GM12878 (cell line): Measurements from ENCODE around the gene ALMS1. TPM values are rescaled to one million over a fixed set of nuclear protein-coding genes. Genes with fewer than 3 reads are reported as not detected.

Source experiments
- ATAC-seq: fragments of 200-7000 bp; cut with Tn5 transposase; 3 replicates; pipeline ENCODE4 v1.9.1; 2020; ENCODE audit warnings: mild to moderate bottlenecking, moderate library complexity
- BruUV-seq: library from RNA; stranded (reverse); fragments of 400-500 nt; replicated peaks from 2 replicates; lab custom pipeline; 2021; lab: Mats Ljungman, UMichigan
- CTCF ChIA-PET: fragments of 300-600 bp; sonication (Branson Sonifier 250); formaldehyde crosslinking; extraction: SDS; loops from one replicate; lab custom pipeline; 2021; ENCODE audit warnings: inconsistent platforms; lab: Yijun Ruan, JAX
- POLR2A ChIA-PET: fragments of 350-600 bp; formaldehyde crosslinking; extraction: SDS; loops from one replicate; lab custom pipeline; 2021; ENCODE audit warnings: inconsistent platforms; lab: Charles Lee
- RAD21 ChIA-PET: fragments of 300-600 bp; sonication (Branson Sonifier 250); formaldehyde crosslinking; loops from one replicate; lab custom pipeline; 2023; ENCODE audit warnings: antibody characterized with exemption; ENCODE audit not compliant: unreplicated experiment; lab: Charles Lee
- SMC1A ChIA-PET: fragments of 300-600 bp; sonication (Branson Sonifier 250); formaldehyde crosslinking; loops from one replicate; lab custom pipeline; 2023; ENCODE audit not compliant: unreplicated experiment, uncharacterized antibody; lab: Charles Lee
- DNase-seq: peaks from one replicate; pipeline ENCODE4 v3.0.0-alpha.2; 2011; ENCODE audit warnings: low read depth, low spot score
- FAIRE-seq: peaks from 3 replicates; lab custom pipeline; 2011; peaks lifted over from hg19 to GRCh38; lab: Jason Lieb, UNC
- H2AFZ ChIP-seq: 2 replicates; pipeline ENCODE4 v1.6.0; 2011; ENCODE audit warnings: low read depth, low read length, control low read depth; ENCODE audit not compliant: control insufficient read depth
- H3K27ac ChIP-seq: 2 replicates; pipeline ENCODE4 v1.5.1; 2011; ENCODE audit warnings: control low read depth; ENCODE audit not compliant: control insufficient read depth, insufficient read depth
- H3K27me3 ChIP-seq, 2 experiments: replicated peaks in 1 of 2; 2 replicates each; pipeline versions ENCODE4 v1.6.0 to v1.6.1; 2011; ENCODE audit warnings: low read length in 1 of 2; ENCODE audit not compliant: control insufficient read depth in 2 of 2, insufficient read depth in 2 of 2
- H3K36me3 ChIP-seq, 2 experiments: 2 replicates each; pipeline ENCODE4 v1.5.1; 2011; ENCODE audit warnings: low read length in 1 of 2; ENCODE audit not compliant: control insufficient read depth in 2 of 2, insufficient read depth in 2 of 2
- H3K4me1 ChIP-seq: 2 replicates; pipeline ENCODE4 v1.6.1; 2011; ENCODE audit warnings: mild to moderate bottlenecking, low read length, moderate library complexity, mixed read lengths; ENCODE audit not compliant: control insufficient read depth, insufficient read depth
- H3K4me2 ChIP-seq: 2 replicates; pipeline ENCODE4 v1.6.0; 2011; ENCODE audit warnings: control low read depth; ENCODE audit not compliant: control insufficient read depth, insufficient read depth
- H3K4me3 ChIP-seq: fragments of 200-600 bp; sonication (generic); 2 replicates; pipeline ENCODE4 v1.5.1; 2016
- H3K79me2 ChIP-seq: 2 replicates; pipeline ENCODE4 v1.6.0; 2011; ENCODE audit warnings: low read length; ENCODE audit not compliant: control insufficient read depth, insufficient read depth
- H3K9ac ChIP-seq: 2 replicates; pipeline ENCODE4 v1.8.0; 2011; ENCODE audit warnings: low read length, control low read depth, mixed read lengths; ENCODE audit not compliant: control insufficient read depth, insufficient read depth
- H3K9me3 ChIP-seq: replicated peaks from 3 replicates; pipeline ENCODE4 v1.5.1; 2011; ENCODE audit warnings: mild to moderate bottlenecking, low read length; ENCODE audit not compliant: control insufficient read depth, insufficient read depth
- H4K20me1 ChIP-seq: 2 replicates; pipeline ENCODE4 v1.6.0; 2011; ENCODE audit not compliant: control insufficient read depth, insufficient read depth
- BMI1 ChIP-seq: fragments of 450-650 bp; IDR thresholded peaks from 2 replicates; pipeline ENCODE4 v1.6.1; 2016; ENCODE audit warnings: mild to moderate bottlenecking, moderate library complexity, borderline replicate concordance
- HDGF ChIP-seq: fragments of 450-650 bp; IDR thresholded peaks from 2 replicates; pipeline ENCODE4 v1.6.1; 2016; ENCODE audit warnings: antibody characterized with exemption
- KDM1A ChIP-seq: fragments of 200-600 bp; sonication (generic); IDR thresholded peaks from 2 replicates; pipeline ENCODE4 v1.6.1; 2016; ENCODE audit warnings: borderline replicate concordance
- NFIC ChIP-seq: IDR thresholded peaks from 2 replicates; pipeline ENCODE4 v1.6.1; 2012; ENCODE audit warnings: low read depth, mild to moderate bottlenecking, inconsistent platforms, low read length, moderate library complexity
- RAD51 ChIP-seq: fragments of 450-650 bp; IDR thresholded peaks from 2 replicates; pipeline ENCODE4 v1.6.1; 2016; ENCODE audit warnings: moderate library complexity, mild to moderate bottlenecking, inconsistent platforms
- SUZ12 ChIP-seq: fragments of 200-600 bp; sonication (generic); IDR thresholded peaks from one replicate; pipeline ENCODE4 v1.6.1; 2018; ENCODE audit warnings: antibody characterized with exemption, mild to moderate bottlenecking; ENCODE audit not compliant: unreplicated experiment
- TBL1XR1 ChIP-seq: IDR thresholded peaks from 2 replicates; pipeline ENCODE4 v1.6.1; 2012; ENCODE audit warnings: low read depth, low read length, improper control_type of control experiment
- ZNF207 ChIP-seq: fragments of 450-650 bp; IDR thresholded peaks from 2 replicates; pipeline ENCODE4 v1.6.1; 2014; ENCODE audit warnings: antibody characterized with exemption, mild to moderate bottlenecking, borderline replicate concordance
- WGBS: methylation state at CpG from one replicate; pipeline ENCODE4 v1.1.6; 2016; ENCODE audit warnings: low lambda C conversion rate; ENCODE audit not compliant: insufficient replicate concordance, insufficient coverage; ENCODE audit errors: missing lambda C conversion rate; 5-methylcytosine and 5-hydroxymethylcytosine counted together
- in situ Hi-C: fragments of 300-500 bp; cut with MboI; formaldehyde crosslinking; loops from 9 replicates; pipeline ENCODE4 v1.14.3; 2018; ENCODE audit warnings: mixed read lengths
- intact Hi-C: fragments of 100-400 bp; cut with micrococcal nuclease; formaldehyde crosslinking; loops from one replicate; pipeline ENCODE4 v1.14.2; 2022; ENCODE audit not compliant: unreplicated experiment
- polyA plus RNA-seq, 11 experiments: library from polyadenylated mRNA; depleted of rRNA in 4 of 11; unstranded in 6 of 11; stranded (reverse) in 5 of 11; fragments of >200 nt; fragmentation: Nextera tagmentation in 4 of 11; fragmentation: Illumina TruSeq in 1 of 11; extraction: Ambion mirVana in 4 of 11; extraction: Trizol in 1 of 11; gene quantifications; 1 replicate in 1 of 11; 2 replicates in 10 of 11; pipeline versions ENCODE4 v1.2.1 to v1.2.3, GENCODE V29; 2011 to 2016; ENCODE audit warnings: inconsistent platforms in 2 of 11, missing spikeins in 2 of 11, low read depth in 1 of 11
- total RNA-seq, 4 experiments: library from RNA; depleted of rRNA in 3 of 4; stranded (reverse); fragments of >200 nt in 3 of 4; fragmentation: Illumina TruSeq in 1 of 4; extraction: Trizol in 1 of 4; gene quantifications; 2 replicates each; pipeline versions ENCODE4 v1.2.1 to v1.2.3, GENCODE V29; 2013 to 2021
- TF ChIP-seq, protein P1 (sequence below): IDR thresholded peaks from 2 replicates; pipeline ENCODE4 v1.6.1; 2012; ENCODE audit warnings: mild to moderate bottlenecking, low read depth, low read length
- TF ChIP-seq, protein P2 (sequence below): IDR thresholded peaks from 2 replicates; pipeline ENCODE4 v1.6.1; 2011; ENCODE audit warnings: mild to moderate bottlenecking, low read depth, low read length, moderate library complexity; ENCODE audit not compliant: insufficient replicate concordance

ALMS1 gene
- total and polyA plus RNA-seq, 10 of the 15 experiments (the other 5 are each of a cell fraction or from before 2014, with no cell fraction given) = 1.1 to 25.8 (median 10.6) TPM

DNA sequence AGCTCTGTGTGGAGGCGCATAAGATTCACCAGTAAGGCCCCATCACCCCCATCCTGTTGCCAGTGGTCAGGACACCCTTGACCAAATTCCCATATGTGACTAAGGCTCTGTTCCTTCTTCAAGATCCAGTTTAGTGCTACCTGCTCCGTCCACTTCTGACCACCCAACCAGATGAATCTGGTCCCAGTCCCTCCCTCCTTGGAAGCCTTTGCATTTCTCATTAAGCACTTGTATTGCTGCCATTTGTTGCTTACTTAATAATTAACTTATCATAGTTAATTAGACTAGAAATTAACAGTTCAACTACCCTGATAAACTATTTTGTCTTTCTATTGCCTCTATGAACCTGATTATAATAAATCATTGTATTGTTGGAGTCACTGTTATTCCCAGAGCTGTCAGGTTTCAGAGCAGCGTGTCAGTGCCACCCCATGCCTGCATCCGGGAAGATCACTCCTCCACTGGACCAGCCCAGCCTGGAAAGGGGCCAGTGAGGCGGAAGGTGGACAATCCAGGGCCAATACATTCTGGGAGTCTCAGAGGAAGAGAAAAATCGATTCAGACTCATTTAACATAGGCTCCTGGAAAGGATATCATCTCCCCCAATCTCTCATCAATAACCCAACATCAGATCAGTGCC, 266.1 kb downstream of the ALMS1 start:
- no TSS peak for BruUV-seq
- H3K79me2 ChIP-seq = no peaks in the 10 kb centered on the region
- no peaks in the 10 kb centered on the region for H3K27me3 ChIP-seq
- ATAC-seq (no peak), FAIRE-seq (no peak), DNase-seq (no peak)
- H3K9ac ChIP-seq = no peak overlapping the region
- WGBS = 32% methylated on average over 6 of the region's 6 CpGs
- in situ Hi-C loops (no loop called here), intact Hi-C loops (no loop called here)
- TF ChIP-seq, protein P1, sequence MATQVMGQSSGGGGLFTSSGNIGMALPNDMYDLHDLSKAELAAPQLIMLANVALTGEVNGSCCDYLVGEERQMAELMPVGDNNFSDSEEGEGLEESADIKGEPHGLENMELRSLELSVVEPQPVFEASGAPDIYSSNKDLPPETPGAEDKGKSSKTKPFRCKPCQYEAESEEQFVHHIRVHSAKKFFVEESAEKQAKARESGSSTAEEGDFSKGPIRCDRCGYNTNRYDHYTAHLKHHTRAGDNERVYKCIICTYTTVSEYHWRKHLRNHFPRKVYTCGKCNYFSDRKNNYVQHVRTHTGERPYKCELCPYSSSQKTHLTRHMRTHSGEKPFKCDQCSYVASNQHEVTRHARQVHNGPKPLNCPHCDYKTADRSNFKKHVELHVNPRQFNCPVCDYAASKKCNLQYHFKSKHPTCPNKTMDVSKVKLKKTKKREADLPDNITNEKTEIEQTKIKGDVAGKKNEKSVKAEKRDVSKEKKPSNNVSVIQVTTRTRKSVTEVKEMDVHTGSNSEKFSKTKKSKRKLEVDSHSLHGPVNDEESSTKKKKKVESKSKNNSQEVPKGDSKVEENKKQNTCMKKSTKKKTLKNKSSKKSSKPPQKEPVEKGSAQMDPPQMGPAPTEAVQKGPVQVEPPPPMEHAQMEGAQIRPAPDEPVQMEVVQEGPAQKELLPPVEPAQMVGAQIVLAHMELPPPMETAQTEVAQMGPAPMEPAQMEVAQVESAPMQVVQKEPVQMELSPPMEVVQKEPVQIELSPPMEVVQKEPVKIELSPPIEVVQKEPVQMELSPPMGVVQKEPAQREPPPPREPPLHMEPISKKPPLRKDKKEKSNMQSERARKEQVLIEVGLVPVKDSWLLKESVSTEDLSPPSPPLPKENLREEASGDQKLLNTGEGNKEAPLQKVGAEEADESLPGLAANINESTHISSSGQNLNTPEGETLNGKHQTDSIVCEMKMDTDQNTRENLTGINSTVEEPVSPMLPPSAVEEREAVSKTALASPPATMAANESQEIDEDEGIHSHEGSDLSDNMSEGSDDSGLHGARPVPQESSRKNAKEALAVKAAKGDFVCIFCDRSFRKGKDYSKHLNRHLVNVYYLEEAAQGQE = no peak
- SMC1A ChIA-PET = interaction anchor here (0.7 kb wide), 1 partner anchor 470 kb away, joined by 3 read pairs; no protein-coding TSS in a partner anchor
- POLR2A ChIA-PET = no interaction called here
- no peaks in the 10 kb centered on the region for H3K36me3 ChIP-seq
- peaks cover 6% of the 10 kb centered on the region for H3K4me1 ChIP-seq
- H3K4me3 ChIP-seq = no peak overlapping the region
- RAD21 ChIA-PET = no interaction called here
- no peaks in the 10 kb centered on the region for H4K20me1 ChIP-seq
- no peak overlapping the region for H3K27ac ChIP-seq
- H3K9me3 ChIP-seq = no peaks in the 10 kb centered on the region; the same call in 2 of the 3 replicates
- peak overlapping the region; percentile 26; the same call in 1 of the 2 replicates for H3K4me2 ChIP-seq
- CTCF ChIA-PET = interaction anchor here (1.0 kb wide), 1 partner anchor 28 kb away, joined by 5 read pairs; no protein-coding TSS in a partner anchor
- H2AFZ ChIP-seq = no peak overlapping the region

DNA sequence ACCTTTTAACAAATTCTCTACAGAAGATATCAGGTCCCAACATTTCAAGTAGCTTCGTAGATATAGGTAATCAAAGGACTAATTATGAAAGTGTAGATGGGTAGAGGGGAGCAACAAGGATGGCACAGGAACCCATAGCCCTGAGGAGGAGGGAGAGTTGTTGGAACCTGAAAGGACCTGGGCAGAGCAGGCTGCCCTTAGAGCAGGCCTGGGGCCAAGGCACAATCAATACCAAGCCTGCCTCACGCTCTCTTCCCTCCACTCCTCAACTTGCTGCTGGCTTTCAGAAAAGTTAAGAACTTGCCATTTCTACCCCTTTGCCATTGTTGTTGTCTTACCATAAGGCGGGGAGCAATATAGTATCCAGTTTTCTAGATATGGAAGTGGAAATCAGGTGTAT, 266.7 kb downstream of the ALMS1 start:
- RAD21 ChIA-PET = no interaction called here
- no peak for DNase-seq
- WGBS = 51% methylated on average over 3 of the region's 3 CpGs
- in situ Hi-C loops (no loop called here), intact Hi-C loops (no loop called here)
- H3K36me3 ChIP-seq = no peaks in the 10 kb centered on the region
- BruUV-seq = no TSS peak
- no peak overlapping the region for H3K4me2 ChIP-seq
- CTCF ChIA-PET = no interaction called here
- no peak for FAIRE-seq
- TF ChIP-seq RAD51 (no peak), NFIC (no peak), ZNF207 (no peak), SUZ12 (no peak), TBL1XR1 (no peak), KDM1A (no peak), BMI1 (no peak), HDGF (no peak)
- TF ChIP-seq, protein P2, sequence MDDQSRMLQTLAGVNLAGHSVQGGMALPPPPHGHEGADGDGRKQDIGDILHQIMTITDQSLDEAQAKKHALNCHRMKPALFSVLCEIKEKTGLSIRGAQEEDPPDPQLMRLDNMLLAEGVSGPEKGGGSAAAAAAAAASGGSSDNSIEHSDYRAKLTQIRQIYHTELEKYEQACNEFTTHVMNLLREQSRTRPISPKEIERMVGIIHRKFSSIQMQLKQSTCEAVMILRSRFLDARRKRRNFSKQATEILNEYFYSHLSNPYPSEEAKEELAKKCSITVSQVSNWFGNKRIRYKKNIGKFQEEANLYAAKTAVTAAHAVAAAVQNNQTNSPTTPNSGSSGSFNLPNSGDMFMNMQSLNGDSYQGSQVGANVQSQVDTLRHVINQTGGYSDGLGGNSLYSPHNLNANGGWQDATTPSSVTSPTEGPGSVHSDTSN = no peak
- no peaks in the 10 kb centered on the region; the same call in 2 of the 3 replicates for H3K9me3 ChIP-seq
- no peak overlapping the region for H3K27ac ChIP-seq
- H3K79me2 ChIP-seq = no peaks in the 10 kb centered on the region
- H2AFZ ChIP-seq = no peak overlapping the region
- SMC1A ChIA-PET = no interaction called here
- H3K4me1 ChIP-seq = peaks cover 6% of the 10 kb centered on the region
- no peak overlapping the region for H3K4me3 ChIP-seq
- H3K9ac ChIP-seq = no peak overlapping the region
- H4K20me1 ChIP-seq = no peaks in the 10 kb centered on the region
- no peak for ATAC-seq
- H3K27me3 ChIP-seq = no peaks in the 10 kb centered on the region
- POLR2A ChIA-PET = no interaction called here
